MM.1S (cell line): ENCODE results near the gene AQR.

ENCODE experiments used
- DNase-seq: peaks from one replicate; pipeline ENCODE4 v3.0.0-alpha.2; 2015
- H2AFZ ChIP-seq: fragments of 300-600 bp; sonication (generic); 2 replicates; pipeline ENCODE4 v1.6.0; 2016; ENCODE audit warnings: antibody characterized with exemption, low read length
- H3F3A ChIP-seq: fragments of 300-600 bp; sonication (generic); 2 replicates; pipeline ENCODE4 v1.6.1; 2016; ENCODE audit warnings: mild to moderate bottlenecking, antibody characterized with exemption, low read length, moderate library complexity, mixed read lengths; ENCODE audit not compliant: insufficient read depth
- H3K27ac ChIP-seq: fragments of 300-600 bp; sonication (generic); 2 replicates; pipeline ENCODE4 v1.5.1; 2016; ENCODE audit warnings: mild to moderate bottlenecking, low read length
- H3K27me3 ChIP-seq: fragments of 300-600 bp; sonication (generic); replicated peaks from 2 replicates; pipeline ENCODE4 v1.6.0; 2016; ENCODE audit warnings: low read length; ENCODE audit not compliant: insufficient read depth
- H3K36me3 ChIP-seq: fragments of 300-600 bp; sonication (generic); replicated peaks from 2 replicates; pipeline ENCODE4 v1.6.1; 2016; ENCODE audit warnings: mild to moderate bottlenecking, low read length, mixed read lengths; ENCODE audit not compliant: insufficient read depth
- H3K4me1 ChIP-seq: fragments of 300-600 bp; sonication (generic); 2 replicates; pipeline ENCODE4 v1.6.1; 2016; ENCODE audit warnings: low read length, mixed read lengths
- H3K4me2 ChIP-seq: fragments of 300-600 bp; sonication (generic); 2 replicates; pipeline ENCODE4 v1.6.0; 2016; ENCODE audit warnings: low read depth, low read length
- H3K4me3 ChIP-seq: fragments of 300-600 bp; sonication (generic); 2 replicates; pipeline ENCODE4 v1.5.1; 2016; ENCODE audit warnings: low read length, mixed read lengths
- H3K79me2 ChIP-seq: fragments of 300-600 bp; sonication (generic); 2 replicates; pipeline ENCODE4 v1.6.1; 2016; ENCODE audit warnings: mixed run types, low read length, mixed read lengths
- H3K9ac ChIP-seq: fragments of 300-600 bp; sonication (generic); 2 replicates; pipeline ENCODE4 v1.6.1; 2016; ENCODE audit warnings: low read length, mixed read lengths
- H3K9me2 ChIP-seq: fragments of 300-600 bp; sonication (generic); replicated peaks from 2 replicates; pipeline ENCODE4 v1.6.1; 2016; ENCODE audit warnings: mild to moderate bottlenecking, low read length, mixed read lengths; ENCODE audit not compliant: insufficient read depth
- H3K9me3 ChIP-seq: fragments of 300-600 bp; sonication (generic); replicated peaks from 2 replicates; pipeline ENCODE4 v1.6.1; 2016; ENCODE audit warnings: mild to moderate bottlenecking, low read length, mixed read lengths; ENCODE audit not compliant: insufficient read depth
- H4K20me1 ChIP-seq: fragments of 300-600 bp; sonication (generic); 2 replicates; pipeline ENCODE4 v1.6.1; 2016; ENCODE audit warnings: mild to moderate bottlenecking, low read length, moderate library complexity, mixed read lengths; ENCODE audit not compliant: insufficient read depth
- EZH2 ChIP-seq: fragments of 300-600 bp; sonication (generic); optimal IDR thresholded peaks from 2 replicates; pipeline ENCODE3; 2017; ENCODE audit warnings: low read depth, mild to moderate bottlenecking, antibody characterized with exemption, low read length, mixed read lengths
- EZH2phosphoT487 ChIP-seq: fragments of 300-600 bp; sonication (generic); IDR thresholded peaks from 2 replicates; pipeline ENCODE4 v1.6.1; 2018; ENCODE audit warnings: antibody characterized with exemption, low read length
- TF ChIP-seq, protein P1 (sequence below): fragments of 300-600 bp; sonication (generic); IDR thresholded peaks from 2 replicates; pipeline ENCODE4 v1.5.1; 2016; ENCODE audit warnings: antibody characterized with exemption, low read length, mixed read lengths

AQR gene

DNA sequence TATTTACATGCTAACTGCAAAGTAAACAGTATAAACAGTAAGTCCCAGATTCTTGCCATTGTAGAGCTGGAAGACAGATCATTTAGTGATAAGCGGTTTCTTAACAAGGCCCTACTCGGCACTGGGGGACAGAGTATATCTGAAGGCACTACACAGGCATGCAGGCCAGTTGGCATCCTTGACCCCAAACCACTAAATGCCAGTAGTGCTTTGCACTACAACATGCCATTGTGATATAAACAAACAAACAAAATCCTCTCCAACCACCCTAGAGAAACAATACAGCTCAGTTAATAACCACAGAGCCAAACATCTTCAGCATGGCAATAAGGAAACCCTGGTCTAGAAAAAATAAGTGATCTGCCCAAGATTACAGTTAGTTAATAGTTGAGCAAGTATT, 5.3 kb downstream of the AQR start:
- Histone ChIP-seq H3F3A (no peaks in the 10 kb centered on the region), H3K36me3 (0 out of 2 replicates have a peak, but pooled peaks cover 6% of the 10 kb centered on the region), H3K79me2 (peaks cover 69% of the 10 kb centered on the region), H3K27ac (no peak overlapping the region), H2AFZ (no peak overlapping the region), H3K9ac (no peak overlapping the region), H3K9me3 (no peaks in the 10 kb centered on the region), H3K4me2 (no peak overlapping the region), H3K27me3 (no peaks in the 10 kb centered on the region), H3K9me2 (no peaks in the 10 kb centered on the region), H4K20me1 (no peaks in the 10 kb centered on the region; the same call in 1 of the 2 replicates), H3K4me3 (no peak overlapping the region), H3K4me1 (peaks cover 3% of the 10 kb centered on the region; the same call in 1 of the 2 replicates)
- TF ChIP-seq EZH2phosphoT487 = no peak
- no peak for TF ChIP-seq EZH2
- TF ChIP-seq, protein P1, sequence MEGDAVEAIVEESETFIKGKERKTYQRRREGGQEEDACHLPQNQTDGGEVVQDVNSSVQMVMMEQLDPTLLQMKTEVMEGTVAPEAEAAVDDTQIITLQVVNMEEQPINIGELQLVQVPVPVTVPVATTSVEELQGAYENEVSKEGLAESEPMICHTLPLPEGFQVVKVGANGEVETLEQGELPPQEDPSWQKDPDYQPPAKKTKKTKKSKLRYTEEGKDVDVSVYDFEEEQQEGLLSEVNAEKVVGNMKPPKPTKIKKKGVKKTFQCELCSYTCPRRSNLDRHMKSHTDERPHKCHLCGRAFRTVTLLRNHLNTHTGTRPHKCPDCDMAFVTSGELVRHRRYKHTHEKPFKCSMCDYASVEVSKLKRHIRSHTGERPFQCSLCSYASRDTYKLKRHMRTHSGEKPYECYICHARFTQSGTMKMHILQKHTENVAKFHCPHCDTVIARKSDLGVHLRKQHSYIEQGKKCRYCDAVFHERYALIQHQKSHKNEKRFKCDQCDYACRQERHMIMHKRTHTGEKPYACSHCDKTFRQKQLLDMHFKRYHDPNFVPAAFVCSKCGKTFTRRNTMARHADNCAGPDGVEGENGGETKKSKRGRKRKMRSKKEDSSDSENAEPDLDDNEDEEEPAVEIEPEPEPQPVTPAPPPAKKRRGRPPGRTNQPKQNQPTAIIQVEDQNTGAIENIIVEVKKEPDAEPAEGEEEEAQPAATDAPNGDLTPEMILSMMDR = no peak
- DNase-seq = no peak

GRCh38 chr15:34953851-34954250, 15.7 kb downstream of the AQR start:
- Histone ChIP-seq H3F3A (peaks cover 14% of the 10 kb centered on the region), H3K4me1 (peaks cover 18% of the 10 kb centered on the region), H3K9me2 (no peaks in the 10 kb centered on the region), H3K9me3 (no peaks in the 10 kb centered on the region), H2AFZ (no peak overlapping the region), H3K27ac (peak overlapping the region; percentile 73; the same call in 1 of the 2 replicates), H3K79me2 (peaks cover 39% of the 10 kb centered on the region), H3K27me3 (no peaks in the 10 kb centered on the region), H3K4me2 (peak overlapping the region; percentile 65), H3K4me3 (0 out of 2 replicates have a peak overlapping the region, but pooled peaks have one; percentile 14), H3K9ac (peak overlapping the region; percentile 24; the same call in 1 of the 2 replicates), H3K36me3 (no peaks in the 10 kb centered on the region; the same call in 1 of the 2 replicates), H4K20me1 (no peaks in the 10 kb centered on the region)
- TF ChIP-seq EZH2phosphoT487 (no peak), EZH2 (no peak)
- TF ChIP-seq, protein P1 = no peak
- DNase-seq = peak; percentile 71

GRCh38 chr15:34952481-34952880, 17.1 kb downstream of the AQR start:
- no peak for DNase-seq
- Histone ChIP-seq H3F3A (peaks cover 14% of the 10 kb centered on the region), H3K27me3 (no peaks in the 10 kb centered on the region), H3K4me2 (no peak overlapping the region), H3K4me1 (peaks cover 18% of the 10 kb centered on the region), H2AFZ (no peak overlapping the region), H4K20me1 (no peaks in the 10 kb centered on the region), H3K27ac (no peak overlapping the region), H3K9ac (no peak overlapping the region), H3K9me2 (no peaks in the 10 kb centered on the region), H3K79me2 (peaks cover 35% of the 10 kb centered on the region), H3K4me3 (no peak overlapping the region), H3K36me3 (peaks cover 3% of the 10 kb centered on the region; the same call in 1 of the 2 replicates), H3K9me3 (no peaks in the 10 kb centered on the region)
- TF ChIP-seq, protein P1 = no peak
- TF ChIP-seq EZH2phosphoT487 = no peak
